OCI-LY1 (cell line): ENCODE results near the gene MRPL49.

Source experiments
- EZH2 ChIP-seq: fragments of 200-600 bp; sonication (generic), shearing (Covaris generic); IDR thresholded peaks from 2 replicates; pipeline ENCODE4 v1.8.0; 2017; ENCODE audit warnings: borderline replicate concordance, mixed run types, mild to moderate bottlenecking, antibody characterized with exemption, low read length, moderate library complexity, mixed read lengths
- TF ChIP-seq, protein P1 (sequence below): fragments of 200-600 bp; sonication (generic), shearing (Covaris generic); IDR thresholded peaks from 2 replicates; pipeline ENCODE4 v1.5.1; 2017; ENCODE audit warnings: mild to moderate bottlenecking, antibody characterized with exemption, low read length, moderate library complexity, mixed read lengths

DNA sequence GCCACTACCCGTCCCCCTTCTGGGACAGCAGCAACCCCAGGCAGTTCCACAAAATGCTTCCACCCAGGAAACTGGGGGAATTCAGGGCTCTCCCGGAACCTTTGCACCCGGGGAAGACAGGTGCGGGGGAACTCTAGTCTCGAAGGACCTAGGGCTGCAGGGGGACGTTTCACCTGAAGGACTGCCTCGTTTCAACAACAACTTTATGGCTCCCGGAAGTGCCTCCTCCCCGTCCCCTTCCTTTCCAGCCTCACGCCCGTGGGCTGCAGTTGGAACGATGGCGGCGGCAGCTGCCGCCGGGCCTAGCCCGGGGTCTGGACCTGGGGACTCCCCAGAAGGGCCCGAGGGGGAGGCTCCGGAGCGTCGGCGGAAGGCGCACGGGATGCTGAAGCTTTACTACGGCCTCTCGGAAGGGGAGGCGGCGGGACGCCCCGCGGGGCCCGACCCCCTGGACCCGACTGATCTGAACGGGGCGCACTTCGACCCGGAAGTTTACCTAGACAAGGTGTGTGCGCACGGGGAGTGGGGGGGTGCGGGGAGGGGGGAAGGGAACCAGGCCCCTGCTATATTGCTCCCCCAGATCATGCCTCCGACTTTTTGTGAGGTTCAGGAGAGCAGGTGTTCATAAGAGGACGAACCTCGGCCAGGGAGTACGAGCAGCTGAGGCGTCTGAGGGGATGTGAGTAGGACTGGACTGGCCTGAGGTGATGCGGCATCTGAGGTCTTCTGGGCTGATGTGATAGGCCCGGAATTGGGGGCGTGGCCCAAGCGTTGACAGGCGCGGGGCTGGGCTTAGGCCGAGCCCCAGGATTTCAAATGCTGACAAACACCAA is 25.9 kb upstream of the MRPL49 start, which contains the start of gene VPS51:
- TF ChIP-seq, protein P1, sequence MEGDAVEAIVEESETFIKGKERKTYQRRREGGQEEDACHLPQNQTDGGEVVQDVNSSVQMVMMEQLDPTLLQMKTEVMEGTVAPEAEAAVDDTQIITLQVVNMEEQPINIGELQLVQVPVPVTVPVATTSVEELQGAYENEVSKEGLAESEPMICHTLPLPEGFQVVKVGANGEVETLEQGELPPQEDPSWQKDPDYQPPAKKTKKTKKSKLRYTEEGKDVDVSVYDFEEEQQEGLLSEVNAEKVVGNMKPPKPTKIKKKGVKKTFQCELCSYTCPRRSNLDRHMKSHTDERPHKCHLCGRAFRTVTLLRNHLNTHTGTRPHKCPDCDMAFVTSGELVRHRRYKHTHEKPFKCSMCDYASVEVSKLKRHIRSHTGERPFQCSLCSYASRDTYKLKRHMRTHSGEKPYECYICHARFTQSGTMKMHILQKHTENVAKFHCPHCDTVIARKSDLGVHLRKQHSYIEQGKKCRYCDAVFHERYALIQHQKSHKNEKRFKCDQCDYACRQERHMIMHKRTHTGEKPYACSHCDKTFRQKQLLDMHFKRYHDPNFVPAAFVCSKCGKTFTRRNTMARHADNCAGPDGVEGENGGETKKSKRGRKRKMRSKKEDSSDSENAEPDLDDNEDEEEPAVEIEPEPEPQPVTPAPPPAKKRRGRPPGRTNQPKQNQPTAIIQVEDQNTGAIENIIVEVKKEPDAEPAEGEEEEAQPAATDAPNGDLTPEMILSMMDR, result no peak
- no peak for TF ChIP-seq EZH2
